ENCODE data around the gene ZNF804A.
"Not testable (repeated sequence)": the region's sequence is repeated elsewhere in the genome, so short reads cannot be mapped to it uniquely, and the experiment has no call there.

Gene ZNF804A

GRCh38 chr2:184835398-184835715 is 237.0 kb downstream of the ZNF804A start:
- DNase-seq: no peak

DNA sequence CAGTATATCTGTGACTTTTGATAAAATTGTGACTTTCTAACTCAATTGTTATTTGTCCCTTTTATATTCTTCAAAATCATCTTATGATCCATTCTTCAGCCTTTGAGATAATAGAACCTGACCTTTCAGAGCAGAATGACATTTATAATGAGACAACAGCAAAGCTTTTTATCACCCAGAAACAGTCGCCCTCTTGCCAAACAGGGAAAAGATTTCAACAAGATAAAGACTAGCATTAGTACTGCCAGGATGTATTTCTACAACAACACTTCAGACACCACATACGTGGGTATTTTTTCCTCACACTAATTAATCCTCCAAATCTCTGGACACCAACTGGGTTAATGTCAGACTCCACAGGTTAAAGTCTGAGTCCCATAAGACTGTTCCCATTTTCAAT is 249.0 kb downstream of the ZNF804A start:
- peak; percentile 31 for DNase-seq

DNA sequence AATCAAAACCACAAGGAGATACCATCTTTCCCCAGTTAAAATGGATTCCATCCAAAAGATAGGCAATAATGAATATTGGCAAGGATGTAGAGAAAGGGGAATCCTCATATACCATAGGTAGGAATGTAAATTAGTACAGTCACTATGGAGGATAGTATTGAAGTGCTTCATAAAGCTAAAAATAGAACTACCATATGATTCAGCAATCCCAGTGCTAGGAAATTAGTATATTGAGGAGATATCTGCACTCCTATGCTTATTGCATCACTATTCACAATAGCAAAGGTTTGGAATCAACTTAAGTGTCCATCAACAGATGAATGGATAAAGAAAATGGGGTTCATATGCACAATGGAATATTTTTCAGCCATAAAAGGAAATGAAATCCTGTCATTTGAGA is 251.2 kb downstream of the ZNF804A start:
- no peak for DNase-seq

DNA sequence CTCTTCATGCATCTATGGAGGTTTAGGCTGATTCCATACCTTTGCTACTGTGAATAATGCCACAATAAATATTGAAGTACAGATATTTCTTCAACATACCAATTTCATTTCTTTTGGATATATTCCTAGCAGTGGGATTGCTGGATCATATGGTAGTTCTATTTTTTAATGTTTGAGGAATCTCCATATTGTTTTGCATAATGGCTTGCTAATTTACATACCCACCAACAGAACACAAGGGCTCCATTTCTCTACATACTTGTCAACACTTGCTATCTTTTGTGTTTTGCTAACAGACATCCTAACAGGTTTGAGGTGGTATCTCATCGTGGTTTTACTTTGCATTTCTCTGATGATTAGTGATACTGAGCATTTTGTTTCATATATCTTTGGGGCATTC is 253.2 kb downstream of the ZNF804A start:
- DNase-seq: no peak

DNA sequence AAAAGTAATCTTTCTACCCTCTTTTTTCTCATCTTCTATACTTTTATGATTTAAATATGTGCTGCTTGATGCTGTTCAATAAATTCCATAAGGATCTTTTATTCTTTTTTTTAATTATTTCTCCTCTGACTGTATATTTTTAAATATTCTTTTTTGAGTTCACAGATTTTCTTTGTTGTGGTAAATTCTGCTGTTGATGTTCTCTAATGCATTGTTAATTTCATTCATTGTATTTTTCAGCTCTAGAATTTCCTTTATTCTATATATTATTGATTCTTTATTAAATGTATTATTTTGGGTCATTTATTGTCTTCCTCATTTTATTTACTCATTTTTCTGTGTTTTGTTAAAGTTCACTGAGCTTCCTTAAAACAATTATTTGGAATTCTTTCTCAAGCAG is 260.9 kb downstream of the ZNF804A start:
- DNase-seq: no peak

- DNase-seq: no peak
These were observed 262.4 kb downstream of the ZNF804A start for GRCh38 chr2:184860744-184861143.

GRCh38 chr2:184875212-184875611 is 276.9 kb downstream of the ZNF804A start:
- DNase-seq: no peak

DNA sequence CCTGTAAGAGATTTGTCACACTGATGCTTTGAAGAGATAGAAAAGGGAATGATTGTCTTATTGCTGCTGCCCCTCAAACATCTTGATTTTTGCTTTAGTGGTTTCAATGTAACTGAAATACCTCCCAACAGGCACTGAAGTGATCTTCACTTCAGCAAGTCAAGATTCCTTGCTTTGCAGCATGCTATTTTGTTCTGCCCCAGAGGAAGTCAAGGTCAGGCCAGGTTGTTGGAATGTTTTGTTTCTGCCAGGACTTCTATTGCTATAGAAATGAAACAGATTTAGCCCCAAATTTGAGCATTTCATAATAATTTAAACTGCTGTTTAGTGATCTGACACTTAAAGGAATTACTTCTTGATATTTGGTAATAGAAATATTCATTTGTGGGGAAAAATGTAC is 277.6 kb downstream of the ZNF804A start:
- DNase-seq: no peak

DNA sequence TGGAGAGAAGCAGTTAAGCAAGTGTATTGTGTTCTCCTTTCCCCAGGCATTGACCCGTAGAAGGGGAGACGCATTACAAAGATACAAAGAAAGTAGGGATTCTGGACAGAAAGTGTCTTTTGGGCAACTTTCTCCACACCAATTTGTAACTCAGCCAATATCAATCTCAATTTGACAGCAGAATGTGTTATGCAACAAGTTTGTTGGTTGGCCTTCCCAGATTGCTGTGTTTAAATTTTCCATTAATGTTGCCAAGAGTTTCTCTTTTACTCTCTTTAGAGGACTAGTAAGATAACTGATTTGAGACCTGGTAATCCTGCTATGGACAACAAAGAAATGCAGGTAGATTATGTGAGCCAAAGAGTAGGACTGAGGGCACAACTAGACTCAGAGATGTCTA is 279.6 kb downstream of the ZNF804A start:
- no peak for DNase-seq

DNA sequence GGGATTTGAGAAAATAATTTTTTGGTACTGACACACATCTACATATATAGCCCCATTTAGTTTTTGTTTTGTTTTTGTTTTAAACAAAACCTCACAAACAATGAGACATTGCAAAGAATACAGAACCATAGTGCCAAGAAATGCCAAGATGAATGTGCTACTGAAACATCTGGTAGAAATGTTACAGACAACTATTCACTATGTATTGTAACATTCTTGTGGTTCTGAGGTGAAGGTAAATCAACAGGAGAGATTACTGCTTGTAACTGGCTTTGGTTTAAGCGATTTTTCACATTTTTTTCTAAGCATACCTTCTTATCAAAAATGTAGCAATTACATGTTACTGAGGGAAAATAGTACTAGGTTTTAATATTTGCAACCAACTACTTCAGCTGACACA is 281.3 kb downstream of the ZNF804A start:
- DNase-seq: no peak

DNA sequence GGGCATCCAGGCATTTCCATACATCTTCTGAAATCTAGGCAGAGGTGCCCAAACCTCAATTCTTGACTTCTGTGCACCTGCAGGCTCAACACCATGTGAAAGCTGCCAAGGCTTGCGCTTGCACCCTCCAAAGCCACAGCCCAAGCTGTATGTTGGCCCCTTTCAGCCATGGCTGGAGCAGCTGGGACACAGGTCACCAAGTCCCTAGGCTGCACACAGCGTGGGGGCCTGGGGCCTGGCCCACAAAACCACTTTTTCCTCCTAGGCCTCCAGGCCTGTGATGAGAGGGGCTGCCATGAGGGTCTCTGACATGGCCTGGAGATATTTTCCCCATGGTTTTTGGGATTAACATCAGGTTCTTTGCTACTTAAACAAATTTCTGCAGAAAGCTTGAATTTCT is 288.3 kb downstream of the ZNF804A start:
- not testable (repeated sequence) for DNase-seq

- no peak for DNase-seq
These were observed 292.0 kb downstream of the ZNF804A start for GRCh38 chr2:184890311-184890710.

DNA sequence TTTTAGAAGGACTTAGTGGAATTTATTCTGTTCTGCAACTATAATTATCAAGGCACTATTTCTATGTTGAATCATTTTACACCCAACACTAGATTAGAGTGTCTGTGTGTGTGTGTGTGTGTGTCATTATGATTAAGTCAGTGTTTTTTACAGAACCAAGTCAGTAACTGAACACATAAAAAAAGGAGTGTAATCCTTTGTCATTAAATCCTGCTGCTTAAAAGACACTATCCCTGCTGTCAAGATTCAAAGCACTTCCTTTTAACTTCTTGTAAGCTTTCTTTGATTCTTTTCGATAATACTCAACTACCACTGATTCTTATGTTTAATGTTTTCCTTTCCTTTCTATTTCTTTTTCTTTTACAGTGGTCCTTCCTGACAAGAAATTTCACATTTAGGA is 306.7 kb downstream of the ZNF804A start:
- no peak for DNase-seq

GRCh38 chr2:184906160-184906559 is 307.8 kb downstream of the ZNF804A start:
- DNase-seq: no peak

GRCh38 chr2:184906709-184907108 is 308.4 kb downstream of the ZNF804A start:
- DNase-seq: no peak

- no peak for DNase-seq
These were observed 310.6 kb downstream of the ZNF804A start for GRCh38 chr2:184908966-184909365.

- DNase-seq: no peak
These were observed 322.2 kb downstream of the ZNF804A start for GRCh38 chr2:184920451-184920965.

DNA sequence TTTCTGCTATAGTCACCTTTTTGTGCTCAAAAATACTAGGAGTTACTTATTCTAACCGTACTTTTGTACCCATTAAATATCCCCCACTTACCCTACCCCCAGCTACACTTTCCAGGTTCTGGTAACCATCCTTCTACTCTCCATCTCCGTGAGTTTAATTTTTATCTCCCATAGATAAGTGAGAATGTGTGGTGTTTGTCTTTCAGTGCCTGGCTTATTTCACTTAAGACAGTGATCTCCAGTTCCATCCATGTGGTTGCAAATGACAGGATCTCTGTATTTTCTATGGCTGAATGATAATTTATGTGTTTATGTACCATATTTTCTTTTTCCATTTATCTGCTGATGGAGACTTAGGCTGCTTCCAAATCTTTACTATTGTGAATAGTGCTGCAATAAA is 323.3 kb downstream of the ZNF804A start:
- DNase-seq: no peak

DNA sequence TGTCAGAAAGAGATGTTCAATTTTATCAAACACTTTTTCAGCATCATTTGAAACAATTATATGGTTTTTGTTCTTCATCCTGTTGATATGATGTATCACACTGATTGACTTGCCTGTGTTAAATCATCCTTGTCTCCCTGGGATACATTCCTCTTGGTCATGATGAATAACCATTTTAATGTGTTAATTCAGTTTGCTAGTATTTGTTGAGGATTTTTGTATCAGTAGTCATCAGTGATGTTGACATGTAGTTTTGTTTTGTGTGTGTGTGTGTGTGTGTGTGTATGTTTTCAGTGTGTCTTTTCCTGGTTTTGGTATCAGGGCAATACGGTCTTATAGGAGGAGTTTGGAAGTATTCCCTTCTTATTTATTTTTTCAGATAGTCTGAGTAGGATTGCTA is 325.4 kb downstream of the ZNF804A start:
- DNase-seq: no peak

DNA sequence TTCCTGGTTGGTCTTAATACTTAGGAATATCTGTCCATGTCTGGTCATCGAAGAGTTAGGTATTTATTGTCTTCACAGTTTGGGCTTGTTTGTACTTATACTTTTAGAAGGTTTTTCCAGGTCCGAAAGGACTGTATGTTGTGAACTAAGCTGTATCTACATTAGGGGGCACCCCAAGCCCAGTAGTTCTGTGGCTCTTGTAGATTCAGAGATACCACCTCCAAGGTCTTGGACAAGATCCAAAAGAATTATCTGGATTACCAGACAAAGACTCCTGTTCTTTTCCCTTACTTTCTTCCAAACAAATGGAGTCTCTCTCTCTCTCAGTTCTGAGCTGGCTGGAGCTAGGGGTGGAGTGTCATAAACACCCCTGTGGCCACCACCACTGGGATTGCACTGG is 328.7 kb downstream of the ZNF804A start:
- DNase-seq: no peak

GRCh38 chr2:184936761-184937160 is 338.4 kb downstream of the ZNF804A start:
- DNase-seq: no peak

DNA sequence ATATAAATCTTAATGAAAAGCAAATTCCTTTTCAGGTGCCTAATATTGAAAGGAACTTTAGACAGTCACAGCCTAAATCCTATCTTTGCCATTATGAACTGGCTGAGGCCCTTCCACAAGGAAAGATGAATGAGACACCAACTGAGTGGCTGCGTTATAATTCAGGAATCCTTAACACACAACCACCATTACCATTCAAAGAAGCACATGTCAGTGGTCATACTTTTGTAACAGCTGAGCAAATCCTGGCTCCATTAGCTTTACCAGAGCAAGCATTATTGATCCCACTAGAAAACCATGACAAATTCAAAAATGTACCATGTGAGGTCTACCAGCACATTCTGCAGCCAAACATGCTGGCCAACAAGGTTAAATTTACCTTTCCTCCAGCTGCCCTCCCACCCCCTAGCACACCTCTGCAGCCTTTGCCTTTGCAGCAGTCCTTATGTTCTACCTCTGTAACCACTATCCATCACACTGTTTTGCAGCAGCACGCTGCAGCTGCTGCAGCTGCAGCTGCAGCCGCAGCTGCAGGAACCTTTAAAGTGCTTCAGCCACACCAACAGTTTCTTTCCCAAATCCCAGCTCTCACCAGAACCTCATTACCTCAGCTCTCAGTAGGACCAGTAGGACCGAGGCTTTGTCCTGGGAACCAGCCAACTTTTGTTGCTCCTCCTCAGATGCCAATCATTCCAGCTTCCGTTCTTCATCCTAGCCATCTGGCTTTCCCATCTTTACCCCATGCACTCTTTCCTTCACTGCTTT is 340.1 kb downstream of the ZNF804A start:
- DNase-seq: no peak

DNA sequence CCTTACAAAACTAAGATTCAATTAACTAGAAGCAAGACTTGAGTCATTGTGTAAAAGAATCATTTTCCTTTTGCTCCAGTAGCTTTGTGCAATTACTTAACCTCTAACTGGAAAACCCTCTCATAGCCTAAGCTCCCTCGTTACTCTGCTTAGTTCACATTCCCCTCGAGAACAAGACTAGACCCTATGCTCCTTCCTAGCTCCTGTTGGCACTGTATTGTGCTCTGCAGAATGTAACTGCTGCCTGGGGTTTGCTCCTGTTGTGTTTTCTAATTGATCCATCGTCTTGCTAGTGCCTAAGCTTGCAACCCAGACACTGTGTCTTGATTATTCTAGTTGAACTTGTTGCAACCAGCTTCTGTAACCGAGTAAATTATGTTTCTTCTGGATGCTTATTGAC is 347.0 kb downstream of the ZNF804A start:
- no peak for DNase-seq

- DNase-seq: no peak
These were observed 347.5 kb downstream of the ZNF804A start for GRCh38 chr2:184945824-184946223.

DNA sequence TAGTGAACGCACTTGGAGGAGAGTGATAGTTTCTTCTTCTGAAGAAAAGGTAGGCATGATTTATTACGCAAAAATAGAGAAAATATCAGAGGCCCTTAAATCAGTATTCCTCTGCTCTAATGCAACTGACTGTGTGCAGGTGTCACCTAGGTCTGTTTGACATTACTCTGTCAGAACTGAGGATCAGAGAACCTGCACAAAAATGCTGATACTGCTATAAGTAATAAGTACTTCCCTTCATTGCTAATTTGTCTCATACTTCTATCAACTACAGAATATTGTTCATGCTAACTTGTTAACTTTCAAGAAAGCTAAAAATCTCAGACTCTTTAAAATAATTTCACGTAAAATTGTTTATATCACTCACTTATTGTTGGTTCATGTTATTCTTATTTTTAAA is 358.5 kb downstream of the ZNF804A start:
- no peak for DNase-seq

Data from GF-D8 (cell line).